Measurements from ENCODE around the gene DMRT2. TPM values are rescaled to one million over a fixed set of nuclear protein-coding genes. Genes with fewer than 3 reads are reported as not detected.
A peak's percentile ranks its signal among the peaks of the same experiment; 100 is the strongest.

DMRT2 gene
- total and polyA plus RNA-seq, 2 donors (not counting 3 experiments of a cell fraction or from before 2014, with no cell fraction given): not detected

- Histone ChIP-seq H3K9me1 (replicated peaks; ENCODE audit: control insufficient read depth, extremely low read depth, insufficient read depth, low read length) (no peaks in the 10 kb centered on the region), H2AFZ (ENCODE audit: low read depth, low read length) (no peak overlapping the region), H3K4me2 (ENCODE audit: insufficient read depth, low read length) (no peak overlapping the region), H3K79me2 (ENCODE audit: control insufficient read depth, insufficient read depth, low read length) (no peaks in the 10 kb centered on the region), H3K9ac (replicated peaks; ENCODE audit: extremely low read depth, insufficient read depth, low read length) (no peak overlapping the region), H3K27ac (ENCODE audit: insufficient read depth, low read depth, low read length) (no peak overlapping the region), H3K27me3 (ENCODE audit: control insufficient read depth in 2 of 2, insufficient read depth in 2 of 2, low read length in 2 of 2) (peaks cover 69 to 79% of the 10 kb centered on the region in 2 experiments), H3K4me1 (ENCODE audit: control insufficient read depth, extremely low read depth, insufficient read depth, low read length) (no peaks in the 10 kb centered on the region), H4K20me1 (replicated peaks; ENCODE audit: control insufficient read depth, extremely low read depth, insufficient read depth, low read length) (no peaks in the 10 kb centered on the region), H3K9me3 (replicated peaks; ENCODE audit: control insufficient read depth, insufficient read depth, low read length) (no peaks in the 10 kb centered on the region), H3K4me3 (replicated peaks in 1 of 3; ENCODE audit: insufficient read depth in 1 of 3, low read depth in 1 of 3, low read length in 3 of 3) (no peak overlapping the region), H3K36me3 (ENCODE audit: control insufficient read depth in 2 of 2, extremely low read depth in 1 of 2, insufficient read depth in 2 of 2, low read length in 2 of 2) (no peaks in the 10 kb centered on the region)
- dilution Hi-C loops (cut with MboI; ENCODE audit: extremely low pct_ligation_motif_present, low sequenced_read_pairs) (no loop called here), intact Hi-C loops (cut with micrococcal nuclease) (no loop called here)
- POLR2A ChIA-PET: no interaction called here
- DNase-seq (ENCODE audit: low read depth, low spot score): no peak
- FAIRE-seq: no peak
- CTCF ChIA-PET: no interaction called here
- TF ChIP-seq JUN (IDR thresholded peaks at IDR 0.05; ENCODE audit: borderline replicate concordance, insufficient read depth, insufficient read length, low read depth) (no peak), GATA2 (IDR thresholded peaks at IDR 0.05; ENCODE audit: insufficient read depth, insufficient read length, low read depth, low read length) (no peak), FOS (IDR thresholded peaks at IDR 0.05; ENCODE audit: borderline replicate concordance, insufficient read depth, low read length) (no peak), MAX (IDR thresholded peaks at IDR 0.05; ENCODE audit: insufficient read depth, insufficient read length) (no peak), CTCF (IDR thresholded peaks at IDR 0.05; ENCODE audit: extremely low read depth in 1 of 2, insufficient read depth in 1 of 2, low read depth in 1 of 2, low read length in 2 of 2) (no peak), EZH2 (IDR thresholded peaks at IDR 0.05; ENCODE audit: borderline replicate concordance, low read depth, low read length, severe bottlenecking) (peak; percentile 63), POLR2A (IDR thresholded peaks at IDR 0.05; ENCODE audit: low read depth, low read length) (no peak)
- no TSS peak for BruUV-seq (replicated peaks)
Measured at GRCh38 chr9:1051584-1052275, 1.6 kb downstream of the DMRT2 start.
